Measurements from ENCODE around the gene SPNS3. TPM values are rescaled to one million over a fixed set of nuclear protein-coding genes. Genes with fewer than 3 reads are reported as not detected.

The SPNS3 gene
- polyA plus RNA-seq, 2 of the 4 experiments (the other 2 are of a cell fraction), result not detected

DNA sequence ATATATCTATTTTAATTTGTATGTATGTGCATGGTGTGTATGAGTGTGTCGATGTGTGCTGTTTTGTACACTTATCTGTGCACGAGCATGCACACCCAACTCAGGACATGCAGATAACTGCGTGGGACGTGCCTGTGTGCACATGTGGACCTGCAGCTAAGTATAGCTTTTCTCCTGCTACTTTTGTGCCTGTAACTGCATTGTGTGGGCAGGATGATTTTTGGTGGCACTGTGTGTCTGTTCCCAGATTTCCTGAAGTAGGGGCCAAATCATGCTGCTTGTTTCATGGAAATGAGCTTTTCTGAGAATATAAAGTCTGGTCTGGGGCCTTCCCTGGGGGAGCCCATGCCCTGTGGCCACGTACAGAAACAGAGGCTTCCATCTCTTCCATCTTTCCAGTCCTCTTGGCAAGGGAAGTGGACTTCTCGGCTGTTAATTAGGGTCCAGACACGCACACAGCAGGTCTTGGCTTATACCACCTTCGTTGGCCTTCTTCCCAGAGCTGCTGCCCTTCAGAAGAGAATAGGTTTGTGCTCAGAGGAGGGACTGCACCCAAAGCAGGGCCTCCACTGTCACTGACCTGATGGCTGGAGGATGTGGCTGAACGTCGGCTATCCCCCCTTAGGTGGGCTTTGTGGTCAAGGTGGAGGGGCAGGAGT lies 30.2 kb downstream of the SPNS3 start:
- H3K4me1 ChIP-seq, result no peaks in the 10 kb centered on the region
- WGBS (ENCODE audit: missing lambda C conversion rate), result 70% methylated on average over 10 of the region's 10 CpGs
- peaks cover 18% of the 10 kb centered on the region for H3K9me3 ChIP-seq
- H3K4me3 ChIP-seq, result no peak overlapping the region
- ChIA-PET CTCF (interaction anchor here (0.6 to 1.4 kb wide), 4 partner anchors 11 to 335 kb away, joined by 3 to 4 read pairs (median 3); no protein-coding TSS in a partner anchor), POLR2A (no interaction called here)
- FAIRE-seq (no peak), ATAC-seq (no peak; a peak in 1 of 6 replicates), DNase-seq (ENCODE audit: low read depth in 1 of 2, low spot score in 1 of 2) (no peak)
- H3K4me2 ChIP-seq, result no peak overlapping the region
- no peak overlapping the region for H3K27ac ChIP-seq
- TF ChIP-seq ESRRA (IDR thresholded peaks at IDR 0.05; ENCODE audit: borderline replicate concordance, low read length) (no peak), SMC3 (IDR thresholded peaks at IDR 0.05) (no peak), JUN (IDR thresholded peaks at IDR 0.05) (no peak), NR3C1 (IDR thresholded peaks at IDR 0.05) (no peak)

DNA sequence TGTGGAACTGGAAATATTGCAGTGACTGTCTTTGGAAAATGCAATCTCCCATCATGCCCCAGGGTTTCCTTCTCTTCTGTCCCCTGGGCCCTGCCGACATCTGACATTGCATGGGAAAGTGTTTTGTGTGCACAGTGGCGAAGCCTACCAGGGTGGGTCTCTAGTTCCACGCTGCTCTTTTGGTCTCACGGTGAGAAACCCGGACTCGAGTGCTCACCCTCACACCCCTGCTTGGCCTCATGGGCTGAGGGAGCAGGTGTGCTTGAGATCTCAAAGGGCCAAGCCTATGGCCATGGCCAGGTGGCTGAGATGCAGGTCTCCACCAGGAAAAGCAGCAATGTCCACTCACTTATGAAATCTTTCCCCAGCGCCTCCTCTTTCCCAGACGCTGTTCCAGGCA lies 32.0 kb downstream of the SPNS3 start:
- FAIRE-seq (no peak), ATAC-seq (no peak), DNase-seq (ENCODE audit: low read depth in 1 of 2, low spot score in 1 of 2) (no peak)
- Histone ChIP-seq H3K9me3 (peaks cover 6% of the 10 kb centered on the region; the same call in 2 of the 3 replicates), H3K4me2 (no peak overlapping the region), H3K27ac (no peak overlapping the region), H3K4me3 (no peak overlapping the region), H3K4me1 (no peaks in the 10 kb centered on the region)
- ChIA-PET CTCF (interaction anchor here (0.7 kb wide), 1 partner anchor 384 kb away, joined by 3 read pairs; no protein-coding TSS in a partner anchor), POLR2A (no interaction called here)
- 89% methylated on average over 8 of the region's 8 CpGs for WGBS (ENCODE audit: missing lambda C conversion rate)
- no peak for TF ChIP-seq TP53 (CRISPR knock-in tag; IDR thresholded peaks at IDR 0.05)
- TF ChIP-seq GATA3 (IDR thresholded peaks at IDR 0.05; ENCODE audit: borderline replicate concordance), result no peak
- TF ChIP-seq FOSB (CRISPR knock-in tag; IDR thresholded peaks at IDR 0.05), result no peak

DNA sequence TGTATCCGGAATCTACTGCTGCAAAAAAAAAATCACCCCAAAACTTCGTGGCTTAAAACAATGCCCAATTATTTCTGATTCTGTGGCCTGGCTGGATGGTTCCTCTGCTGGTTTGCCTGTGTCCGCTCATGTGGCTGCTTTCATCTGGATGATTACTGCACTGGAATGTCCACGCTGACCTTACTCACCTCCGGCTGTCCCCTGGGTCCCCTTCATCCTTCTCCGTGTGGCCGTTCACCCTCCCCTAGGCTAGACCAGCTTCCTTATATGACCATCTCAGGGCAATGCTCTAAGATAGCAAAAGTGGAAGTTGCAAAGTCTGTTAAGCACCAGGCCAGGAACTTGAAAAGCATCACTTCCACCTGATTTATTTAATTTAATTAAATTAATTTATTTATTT lies 33.5 kb downstream of the SPNS3 start:
- TF ChIP-seq EHF (CRISPR knock-in tag; IDR thresholded peaks at IDR 0.05) (no peak), NPAS2 (CRISPR knock-in tag; IDR thresholded peaks at IDR 0.05; ENCODE audit: borderline replicate concordance) (no peak), EP300 (IDR thresholded peaks at IDR 0.05) (no peak), JUN (IDR thresholded peaks at IDR 0.05) (no peak), ZFP36 (IDR thresholded peaks at IDR 0.05; ENCODE audit: borderline replicate concordance, partially characterized antibody) (no peak), CHD2 (IDR thresholded peaks at IDR 0.05; ENCODE audit: low read length, partially characterized antibody) (no peak), POLR2A (IDR thresholded peaks at IDR 0.05; ENCODE audit: low read length) (no peak), JUNB (IDR thresholded peaks at IDR 0.05) (no peak)
- TF ChIP-seq, protein P1, sequence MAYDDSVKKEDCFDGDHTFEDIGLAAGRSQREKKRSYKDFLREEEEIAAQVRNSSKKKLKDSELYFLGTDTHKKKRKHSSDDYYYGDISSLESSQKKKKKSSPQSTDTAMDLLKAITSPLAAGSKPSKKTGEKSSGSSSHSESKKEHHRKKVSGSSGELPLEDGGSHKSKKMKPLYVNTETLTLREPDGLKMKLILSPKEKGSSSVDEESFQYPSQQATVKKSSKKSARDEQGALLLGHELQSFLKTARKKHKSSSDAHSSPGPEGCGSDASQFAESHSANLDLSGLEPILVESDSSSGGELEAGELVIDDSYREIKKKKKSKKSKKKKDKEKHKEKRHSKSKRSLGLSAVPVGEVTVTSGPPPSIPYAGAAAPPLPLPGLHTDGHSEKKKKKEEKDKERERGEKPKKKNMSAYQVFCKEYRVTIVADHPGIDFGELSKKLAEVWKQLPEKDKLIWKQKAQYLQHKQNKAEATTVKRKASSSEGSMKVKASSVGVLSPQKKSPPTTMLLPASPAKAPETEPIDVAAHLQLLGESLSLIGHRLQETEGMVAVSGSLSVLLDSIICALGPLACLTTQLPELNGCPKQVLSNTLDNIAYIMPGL (CRISPR knock-in tag; IDR thresholded peaks at IDR 0.05; ENCODE audit: borderline replicate concordance), result no peak
- TF ChIP-seq, protein P2, sequence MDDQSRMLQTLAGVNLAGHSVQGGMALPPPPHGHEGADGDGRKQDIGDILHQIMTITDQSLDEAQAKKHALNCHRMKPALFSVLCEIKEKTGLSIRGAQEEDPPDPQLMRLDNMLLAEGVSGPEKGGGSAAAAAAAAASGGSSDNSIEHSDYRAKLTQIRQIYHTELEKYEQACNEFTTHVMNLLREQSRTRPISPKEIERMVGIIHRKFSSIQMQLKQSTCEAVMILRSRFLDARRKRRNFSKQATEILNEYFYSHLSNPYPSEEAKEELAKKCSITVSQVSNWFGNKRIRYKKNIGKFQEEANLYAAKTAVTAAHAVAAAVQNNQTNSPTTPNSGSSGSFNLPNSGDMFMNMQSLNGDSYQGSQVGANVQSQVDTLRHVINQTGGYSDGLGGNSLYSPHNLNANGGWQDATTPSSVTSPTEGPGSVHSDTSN (IDR thresholded peaks at IDR 0.05), result no peak
- TF ChIP-seq, protein P3, sequence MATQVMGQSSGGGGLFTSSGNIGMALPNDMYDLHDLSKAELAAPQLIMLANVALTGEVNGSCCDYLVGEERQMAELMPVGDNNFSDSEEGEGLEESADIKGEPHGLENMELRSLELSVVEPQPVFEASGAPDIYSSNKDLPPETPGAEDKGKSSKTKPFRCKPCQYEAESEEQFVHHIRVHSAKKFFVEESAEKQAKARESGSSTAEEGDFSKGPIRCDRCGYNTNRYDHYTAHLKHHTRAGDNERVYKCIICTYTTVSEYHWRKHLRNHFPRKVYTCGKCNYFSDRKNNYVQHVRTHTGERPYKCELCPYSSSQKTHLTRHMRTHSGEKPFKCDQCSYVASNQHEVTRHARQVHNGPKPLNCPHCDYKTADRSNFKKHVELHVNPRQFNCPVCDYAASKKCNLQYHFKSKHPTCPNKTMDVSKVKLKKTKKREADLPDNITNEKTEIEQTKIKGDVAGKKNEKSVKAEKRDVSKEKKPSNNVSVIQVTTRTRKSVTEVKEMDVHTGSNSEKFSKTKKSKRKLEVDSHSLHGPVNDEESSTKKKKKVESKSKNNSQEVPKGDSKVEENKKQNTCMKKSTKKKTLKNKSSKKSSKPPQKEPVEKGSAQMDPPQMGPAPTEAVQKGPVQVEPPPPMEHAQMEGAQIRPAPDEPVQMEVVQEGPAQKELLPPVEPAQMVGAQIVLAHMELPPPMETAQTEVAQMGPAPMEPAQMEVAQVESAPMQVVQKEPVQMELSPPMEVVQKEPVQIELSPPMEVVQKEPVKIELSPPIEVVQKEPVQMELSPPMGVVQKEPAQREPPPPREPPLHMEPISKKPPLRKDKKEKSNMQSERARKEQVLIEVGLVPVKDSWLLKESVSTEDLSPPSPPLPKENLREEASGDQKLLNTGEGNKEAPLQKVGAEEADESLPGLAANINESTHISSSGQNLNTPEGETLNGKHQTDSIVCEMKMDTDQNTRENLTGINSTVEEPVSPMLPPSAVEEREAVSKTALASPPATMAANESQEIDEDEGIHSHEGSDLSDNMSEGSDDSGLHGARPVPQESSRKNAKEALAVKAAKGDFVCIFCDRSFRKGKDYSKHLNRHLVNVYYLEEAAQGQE (IDR thresholded peaks at IDR 0.05), result no peak
- TF ChIP-seq, protein P4, sequence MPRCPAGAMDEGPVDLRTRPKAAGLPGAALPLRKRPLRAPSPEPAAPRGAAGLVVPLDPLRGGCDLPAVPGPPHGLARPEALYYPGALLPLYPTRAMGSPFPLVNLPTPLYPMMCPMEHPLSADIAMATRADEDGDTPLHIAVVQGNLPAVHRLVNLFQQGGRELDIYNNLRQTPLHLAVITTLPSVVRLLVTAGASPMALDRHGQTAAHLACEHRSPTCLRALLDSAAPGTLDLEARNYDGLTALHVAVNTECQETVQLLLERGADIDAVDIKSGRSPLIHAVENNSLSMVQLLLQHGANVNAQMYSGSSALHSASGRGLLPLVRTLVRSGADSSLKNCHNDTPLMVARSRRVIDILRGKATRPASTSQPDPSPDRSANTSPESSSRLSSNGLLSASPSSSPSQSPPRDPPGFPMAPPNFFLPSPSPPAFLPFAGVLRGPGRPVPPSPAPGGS (IDR thresholded peaks at IDR 0.05), result no peak
- no peak for ATAC-seq
- POLR2A ChIA-PET, result no interaction called here
- Histone ChIP-seq H3K9me3 (no peaks in the 10 kb centered on the region), H3K4me1 (no peaks in the 10 kb centered on the region), H3K27ac (no peak overlapping the region), H3K4me3 (no peak overlapping the region), H3K4me2 (no peak overlapping the region)
- FAIRE-seq, result no peak
- WGBS (ENCODE audit: missing lambda C conversion rate), result 63% methylated on average over 7 of the region's 7 CpGs
- no peak for DNase-seq (ENCODE audit: low read depth in 1 of 2, low spot score in 1 of 2)
- CTCF ChIA-PET, result interaction anchor here (2.0 kb wide), 1 partner anchor 46 kb away, joined by 6 read pairs; no protein-coding TSS in a partner anchor

Data from A549 (cell line).